Measurements from ENCODE around the gene GPR39.

The GPR39 gene

DNA sequence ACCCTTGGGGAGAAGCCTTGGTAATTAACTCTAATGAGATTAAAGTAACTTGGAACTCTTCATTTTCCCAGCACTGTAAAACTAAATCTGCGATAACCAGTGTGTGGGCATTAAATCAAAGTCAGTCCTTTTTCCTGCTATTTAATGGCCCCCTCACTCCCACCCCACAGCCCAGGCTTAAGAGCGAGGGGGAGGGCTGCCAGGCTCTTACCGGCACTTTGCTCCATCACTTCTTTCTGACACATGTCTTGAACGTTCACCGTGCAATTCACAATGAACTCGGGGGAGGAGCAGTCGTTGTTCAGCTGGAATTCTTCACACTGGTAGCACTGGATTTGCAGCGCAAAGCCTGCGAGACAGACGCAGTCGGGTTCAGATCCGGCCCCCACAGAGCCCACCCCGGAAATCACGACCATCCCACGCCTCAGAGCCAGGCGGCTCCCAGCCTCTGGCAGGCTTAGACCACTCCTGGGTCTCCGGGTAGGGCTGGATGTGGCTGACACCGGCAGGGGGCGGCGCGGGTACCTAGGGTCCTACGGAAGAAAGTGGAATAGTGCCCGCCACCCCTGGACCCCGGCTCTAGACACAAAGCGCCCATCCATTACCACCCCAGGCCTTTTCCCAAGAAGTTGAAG lies 251.7 kb downstream of the GPR39 start:
- Histone ChIP-seq H3K4me3 (ENCODE audit: insufficient read depth, low read length, poor library complexity, severe bottlenecking) (no peak overlapping the region), H3K4me2 (ENCODE audit: low read depth, low read length, poor library complexity, severe bottlenecking) (no peak overlapping the region), H4K20me1 (ENCODE audit: low read depth, low read length) (no peaks in the 10 kb centered on the region), H2AFZ (ENCODE audit: low read depth, low read length, severe bottlenecking) (no peak overlapping the region), H3K79me2 (ENCODE audit: insufficient read depth, low read length) (no peaks in the 10 kb centered on the region), H3F3A (ENCODE audit: insufficient read depth) (no peaks in the 10 kb centered on the region), H3K9ac (ENCODE audit: low read length) (no peak overlapping the region), H3K9me2 (replicated peaks; ENCODE audit: insufficient read depth, low read length) (no peaks in the 10 kb centered on the region), H3K36me3 (ENCODE audit: low read length) (no peaks in the 10 kb centered on the region), H3K27ac (ENCODE audit: low read depth, low read length) (no peak overlapping the region), H3K9me3 (ENCODE audit: insufficient read depth, low read length) (no peaks in the 10 kb centered on the region), H3K27me3 (ENCODE audit: low read length) (no peaks in the 10 kb centered on the region)
- TF ChIP-seq EZH2phosphoT487 (conservative IDR thresholded peaks at IDR 0.05; ENCODE audit: low read length), result no peak
- TF ChIP-seq, protein P1, sequence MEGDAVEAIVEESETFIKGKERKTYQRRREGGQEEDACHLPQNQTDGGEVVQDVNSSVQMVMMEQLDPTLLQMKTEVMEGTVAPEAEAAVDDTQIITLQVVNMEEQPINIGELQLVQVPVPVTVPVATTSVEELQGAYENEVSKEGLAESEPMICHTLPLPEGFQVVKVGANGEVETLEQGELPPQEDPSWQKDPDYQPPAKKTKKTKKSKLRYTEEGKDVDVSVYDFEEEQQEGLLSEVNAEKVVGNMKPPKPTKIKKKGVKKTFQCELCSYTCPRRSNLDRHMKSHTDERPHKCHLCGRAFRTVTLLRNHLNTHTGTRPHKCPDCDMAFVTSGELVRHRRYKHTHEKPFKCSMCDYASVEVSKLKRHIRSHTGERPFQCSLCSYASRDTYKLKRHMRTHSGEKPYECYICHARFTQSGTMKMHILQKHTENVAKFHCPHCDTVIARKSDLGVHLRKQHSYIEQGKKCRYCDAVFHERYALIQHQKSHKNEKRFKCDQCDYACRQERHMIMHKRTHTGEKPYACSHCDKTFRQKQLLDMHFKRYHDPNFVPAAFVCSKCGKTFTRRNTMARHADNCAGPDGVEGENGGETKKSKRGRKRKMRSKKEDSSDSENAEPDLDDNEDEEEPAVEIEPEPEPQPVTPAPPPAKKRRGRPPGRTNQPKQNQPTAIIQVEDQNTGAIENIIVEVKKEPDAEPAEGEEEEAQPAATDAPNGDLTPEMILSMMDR (IDR thresholded peaks at IDR 0.05; ENCODE audit: insufficient read depth, low read length, poor library complexity, severe bottlenecking), result no peak

GRCh38 chr2:132668987-132669907 lies 252.6 kb downstream of the GPR39 start:
- H3K27ac ChIP-seq (ENCODE audit: low read depth, low read length), result no peak overlapping the region
- no peaks in the 10 kb centered on the region for H3K9me2 ChIP-seq (replicated peaks; ENCODE audit: insufficient read depth, low read length)
- no peak overlapping the region for H3K9ac ChIP-seq (ENCODE audit: low read length)
- no peak overlapping the region for H3K4me2 ChIP-seq (ENCODE audit: low read depth, low read length, poor library complexity, severe bottlenecking)
- no peaks in the 10 kb centered on the region for H3F3A ChIP-seq (ENCODE audit: insufficient read depth)
- H3K4me3 ChIP-seq (ENCODE audit: insufficient read depth, low read length, poor library complexity, severe bottlenecking), result no peak overlapping the region
- H2AFZ ChIP-seq (ENCODE audit: low read depth, low read length, severe bottlenecking), result no peak overlapping the region
- no peaks in the 10 kb centered on the region for H3K79me2 ChIP-seq (ENCODE audit: insufficient read depth, low read length)
- TF ChIP-seq EZH2phosphoT487 (conservative IDR thresholded peaks at IDR 0.05; ENCODE audit: low read length), result no peak
- TF ChIP-seq, protein P1 (IDR thresholded peaks at IDR 0.05; ENCODE audit: insufficient read depth, low read length, poor library complexity, severe bottlenecking), result no peak
- no peaks in the 10 kb centered on the region for H4K20me1 ChIP-seq (ENCODE audit: low read depth, low read length)
- no peaks in the 10 kb centered on the region for H3K27me3 ChIP-seq (ENCODE audit: low read length)
- no peaks in the 10 kb centered on the region for H3K9me3 ChIP-seq (ENCODE audit: insufficient read depth, low read length)
- H3K36me3 ChIP-seq (ENCODE audit: low read length), result no peaks in the 10 kb centered on the region

- H2AFZ ChIP-seq (ENCODE audit: low read depth, low read length, severe bottlenecking), result no peak within 1 kb of the TSS
- no peaks in the 10 kb centered on the region for H3K36me3 ChIP-seq (ENCODE audit: low read length)
- no peak within 1 kb of the TSS for H3K4me3 ChIP-seq (ENCODE audit: insufficient read depth, low read length, poor library complexity, severe bottlenecking)
- H3K9me3 ChIP-seq (ENCODE audit: insufficient read depth, low read length), result no peaks in the 10 kb centered on the region
- H3K27ac ChIP-seq (ENCODE audit: low read depth, low read length), result no peak within 1 kb of the TSS
- no peaks in the 10 kb centered on the region for H4K20me1 ChIP-seq (ENCODE audit: low read depth, low read length)
- TF ChIP-seq EZH2phosphoT487 (conservative IDR thresholded peaks at IDR 0.05; ENCODE audit: low read length), result no peak
- TF ChIP-seq, protein P1 (IDR thresholded peaks at IDR 0.05; ENCODE audit: insufficient read depth, low read length, poor library complexity, severe bottlenecking), result no peak
- no peaks in the 10 kb centered on the region for H3K27me3 ChIP-seq (ENCODE audit: low read length)
- no peaks in the 10 kb centered on the region for H3K9me2 ChIP-seq (replicated peaks; ENCODE audit: insufficient read depth, low read length)
- no peak within 1 kb of the TSS for H3K4me2 ChIP-seq (ENCODE audit: low read depth, low read length, poor library complexity, severe bottlenecking)
- no peaks in the 10 kb centered on the region for H3F3A ChIP-seq (ENCODE audit: insufficient read depth)
- H3K9ac ChIP-seq (ENCODE audit: low read length), result no peak within 1 kb of the TSS
- H3K79me2 ChIP-seq (ENCODE audit: insufficient read depth, low read length), result no peaks in the 10 kb centered on the region
Measured at GRCh38 chr2:132669908-132670495, 253.4 kb downstream of the GPR39 start, which contains the start of gene LYPD1. Gene LYPD1 (minus strand): TSS chr2:132670205. CDS start chr2:132669932, 273 bp downstream.
